ENCODE measurements around the gene TYMS. TPM values are rescaled to one million over a fixed set of nuclear protein-coding genes. Genes with fewer than 3 reads are reported as not detected.

Gene TYMS
- total and polyA plus RNA-seq, 9 of the 15 experiments (the other 6 are each of a cell fraction or from before 2014, with no cell fraction given), result 69.1 to 409 (median 175) TPM

DNA sequence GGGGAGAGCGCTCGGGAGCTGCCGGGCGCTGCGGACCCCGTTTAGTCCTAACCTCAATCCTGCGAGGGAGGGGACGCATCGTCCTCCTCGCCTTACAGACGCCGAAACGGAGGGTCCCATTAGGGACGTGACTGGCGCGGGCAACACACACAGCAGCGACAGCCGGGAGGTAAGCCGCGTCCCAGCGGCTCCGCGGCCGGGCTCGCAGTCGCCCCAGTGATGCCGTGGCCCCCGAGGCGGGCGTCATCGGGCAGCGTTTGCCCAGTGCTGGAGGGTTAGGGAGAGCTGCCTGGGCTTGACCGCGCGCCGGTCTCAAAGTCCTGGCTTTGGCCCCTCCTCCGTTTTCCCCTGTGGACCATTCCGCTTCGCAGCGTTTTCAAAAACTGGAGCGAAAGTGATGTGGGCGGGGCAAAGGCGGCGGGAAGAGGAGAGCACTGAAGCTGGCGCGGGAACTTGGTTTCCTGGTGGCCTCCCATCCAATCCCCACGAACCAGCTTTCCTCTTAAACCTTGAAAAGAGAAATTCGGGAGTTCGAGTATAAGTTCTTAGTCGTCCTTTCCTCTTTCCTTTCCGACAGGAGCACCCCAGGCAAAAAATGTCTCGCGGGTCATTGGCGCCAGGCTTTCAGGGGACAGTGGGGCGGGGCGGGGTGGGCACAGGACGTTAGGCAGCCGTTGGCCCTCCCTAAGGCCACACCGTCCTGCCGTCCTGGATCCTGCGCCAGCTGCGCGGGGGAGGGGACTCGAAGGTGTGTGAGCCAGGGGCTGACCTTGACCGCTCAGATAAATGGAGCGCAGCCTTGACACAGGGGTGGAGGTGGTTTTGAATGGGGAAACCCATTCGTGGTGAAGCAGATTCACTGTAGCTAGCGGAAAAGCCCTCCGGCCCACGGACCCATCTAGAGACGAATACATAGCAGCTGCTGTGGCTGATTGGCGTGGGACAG lies 821 bp downstream of the TYMS start (continued):
- TF ChIP-seq, protein P1, sequence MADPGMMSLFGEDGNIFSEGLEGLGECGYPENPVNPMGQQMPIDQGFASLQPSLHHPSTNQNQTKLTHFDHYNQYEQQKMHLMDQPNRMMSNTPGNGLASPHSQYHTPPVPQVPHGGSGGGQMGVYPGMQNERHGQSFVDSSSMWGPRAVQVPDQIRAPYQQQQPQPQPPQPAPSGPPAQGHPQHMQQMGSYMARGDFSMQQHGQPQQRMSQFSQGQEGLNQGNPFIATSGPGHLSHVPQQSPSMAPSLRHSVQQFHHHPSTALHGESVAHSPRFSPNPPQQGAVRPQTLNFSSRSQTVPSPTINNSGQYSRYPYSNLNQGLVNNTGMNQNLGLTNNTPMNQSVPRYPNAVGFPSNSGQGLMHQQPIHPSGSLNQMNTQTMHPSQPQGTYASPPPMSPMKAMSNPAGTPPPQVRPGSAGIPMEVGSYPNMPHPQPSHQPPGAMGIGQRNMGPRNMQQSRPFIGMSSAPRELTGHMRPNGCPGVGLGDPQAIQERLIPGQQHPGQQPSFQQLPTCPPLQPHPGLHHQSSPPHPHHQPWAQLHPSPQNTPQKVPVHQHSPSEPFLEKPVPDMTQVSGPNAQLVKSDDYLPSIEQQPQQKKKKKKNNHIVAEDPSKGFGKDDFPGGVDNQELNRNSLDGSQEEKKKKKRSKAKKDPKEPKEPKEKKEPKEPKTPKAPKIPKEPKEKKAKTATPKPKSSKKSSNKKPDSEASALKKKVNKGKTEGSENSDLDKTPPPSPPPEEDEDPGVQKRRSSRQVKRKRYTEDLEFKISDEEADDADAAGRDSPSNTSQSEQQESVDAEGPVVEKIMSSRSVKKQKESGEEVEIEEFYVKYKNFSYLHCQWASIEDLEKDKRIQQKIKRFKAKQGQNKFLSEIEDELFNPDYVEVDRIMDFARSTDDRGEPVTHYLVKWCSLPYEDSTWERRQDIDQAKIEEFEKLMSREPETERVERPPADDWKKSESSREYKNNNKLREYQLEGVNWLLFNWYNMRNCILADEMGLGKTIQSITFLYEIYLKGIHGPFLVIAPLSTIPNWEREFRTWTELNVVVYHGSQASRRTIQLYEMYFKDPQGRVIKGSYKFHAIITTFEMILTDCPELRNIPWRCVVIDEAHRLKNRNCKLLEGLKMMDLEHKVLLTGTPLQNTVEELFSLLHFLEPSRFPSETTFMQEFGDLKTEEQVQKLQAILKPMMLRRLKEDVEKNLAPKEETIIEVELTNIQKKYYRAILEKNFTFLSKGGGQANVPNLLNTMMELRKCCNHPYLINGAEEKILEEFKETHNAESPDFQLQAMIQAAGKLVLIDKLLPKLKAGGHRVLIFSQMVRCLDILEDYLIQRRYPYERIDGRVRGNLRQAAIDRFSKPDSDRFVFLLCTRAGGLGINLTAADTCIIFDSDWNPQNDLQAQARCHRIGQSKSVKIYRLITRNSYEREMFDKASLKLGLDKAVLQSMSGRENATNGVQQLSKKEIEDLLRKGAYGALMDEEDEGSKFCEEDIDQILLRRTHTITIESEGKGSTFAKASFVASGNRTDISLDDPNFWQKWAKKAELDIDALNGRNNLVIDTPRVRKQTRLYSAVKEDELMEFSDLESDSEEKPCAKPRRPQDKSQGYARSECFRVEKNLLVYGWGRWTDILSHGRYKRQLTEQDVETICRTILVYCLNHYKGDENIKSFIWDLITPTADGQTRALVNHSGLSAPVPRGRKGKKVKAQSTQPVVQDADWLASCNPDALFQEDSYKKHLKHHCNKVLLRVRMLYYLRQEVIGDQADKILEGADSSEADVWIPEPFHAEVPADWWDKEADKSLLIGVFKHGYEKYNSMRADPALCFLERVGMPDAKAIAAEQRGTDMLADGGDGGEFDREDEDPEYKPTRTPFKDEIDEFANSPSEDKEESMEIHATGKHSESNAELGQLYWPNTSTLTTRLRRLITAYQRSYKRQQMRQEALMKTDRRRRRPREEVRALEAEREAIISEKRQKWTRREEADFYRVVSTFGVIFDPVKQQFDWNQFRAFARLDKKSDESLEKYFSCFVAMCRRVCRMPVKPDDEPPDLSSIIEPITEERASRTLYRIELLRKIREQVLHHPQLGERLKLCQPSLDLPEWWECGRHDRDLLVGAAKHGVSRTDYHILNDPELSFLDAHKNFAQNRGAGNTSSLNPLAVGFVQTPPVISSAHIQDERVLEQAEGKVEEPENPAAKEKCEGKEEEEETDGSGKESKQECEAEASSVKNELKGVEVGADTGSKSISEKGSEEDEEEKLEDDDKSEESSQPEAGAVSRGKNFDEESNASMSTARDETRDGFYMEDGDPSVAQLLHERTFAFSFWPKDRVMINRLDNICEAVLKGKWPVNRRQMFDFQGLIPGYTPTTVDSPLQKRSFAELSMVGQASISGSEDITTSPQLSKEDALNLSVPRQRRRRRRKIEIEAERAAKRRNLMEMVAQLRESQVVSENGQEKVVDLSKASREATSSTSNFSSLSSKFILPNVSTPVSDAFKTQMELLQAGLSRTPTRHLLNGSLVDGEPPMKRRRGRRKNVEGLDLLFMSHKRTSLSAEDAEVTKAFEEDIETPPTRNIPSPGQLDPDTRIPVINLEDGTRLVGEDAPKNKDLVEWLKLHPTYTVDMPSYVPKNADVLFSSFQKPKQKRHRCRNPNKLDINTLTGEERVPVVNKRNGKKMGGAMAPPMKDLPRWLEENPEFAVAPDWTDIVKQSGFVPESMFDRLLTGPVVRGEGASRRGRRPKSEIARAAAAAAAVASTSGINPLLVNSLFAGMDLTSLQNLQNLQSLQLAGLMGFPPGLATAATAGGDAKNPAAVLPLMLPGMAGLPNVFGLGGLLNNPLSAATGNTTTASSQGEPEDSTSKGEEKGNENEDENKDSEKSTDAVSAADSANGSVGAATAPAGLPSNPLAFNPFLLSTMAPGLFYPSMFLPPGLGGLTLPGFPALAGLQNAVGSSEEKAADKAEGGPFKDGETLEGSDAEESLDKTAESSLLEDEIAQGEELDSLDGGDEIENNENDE (IDR thresholded peaks at IDR 0.05; ENCODE audit: low read depth, low read length), result no peak
- TF ChIP-seq CC2D1A (IDR thresholded peaks at IDR 0.05), result peak; percentile 56; the same call in 1 of the 2 replicates
- peak; percentile 70 for TF ChIP-seq PML (IDR thresholded peaks at IDR 0.05; ENCODE audit: low read length)
- no peak for TF ChIP-seq BRD9 (IDR thresholded peaks at IDR 0.05; ENCODE audit: low read depth, partially characterized antibody)
- TF ChIP-seq, protein P2, sequence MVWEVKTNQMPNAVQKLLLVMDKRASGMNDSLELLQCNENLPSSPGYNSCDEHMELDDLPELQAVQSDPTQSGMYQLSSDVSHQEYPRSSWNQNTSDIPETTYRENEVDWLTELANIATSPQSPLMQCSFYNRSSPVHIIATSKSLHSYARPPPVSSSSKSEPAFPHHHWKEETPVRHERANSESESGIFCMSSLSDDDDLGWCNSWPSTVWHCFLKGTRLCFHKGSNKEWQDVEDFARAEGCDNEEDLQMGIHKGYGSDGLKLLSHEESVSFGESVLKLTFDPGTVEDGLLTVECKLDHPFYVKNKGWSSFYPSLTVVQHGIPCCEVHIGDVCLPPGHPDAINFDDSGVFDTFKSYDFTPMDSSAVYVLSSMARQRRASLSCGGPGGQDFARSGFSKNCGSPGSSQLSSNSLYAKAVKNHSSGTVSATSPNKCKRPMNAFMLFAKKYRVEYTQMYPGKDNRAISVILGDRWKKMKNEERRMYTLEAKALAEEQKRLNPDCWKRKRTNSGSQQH (CRISPR knock-in tag; IDR thresholded peaks at IDR 0.05), result 0 out of 2 replicates have a peak, but pooled peaks have one; percentile 33
- TF ChIP-seq EP400 (IDR thresholded peaks at IDR 0.05), result peak; percentile 96
- TF ChIP-seq NRF1 (conservative IDR thresholded peaks at IDR 0.05 in 1 of 2, IDR thresholded peaks at IDR 0.05 in 1 of 2), result peak; percentile 63 to 71
- no peak for TF ChIP-seq ZNF707 (CRISPR knock-in tag; conservative IDR thresholded peaks at IDR 0.05)
- no peak; the same call in 1 of the 2 replicates for TF ChIP-seq ZBTB7A (IDR thresholded peaks at IDR 0.05; ENCODE audit: borderline replicate concordance, control insufficient read depth, low read depth, low read length)
- no peak for TF ChIP-seq SIRT6 (IDR thresholded peaks at IDR 0.05; ENCODE audit: low read depth, low read length)
- no peak for TF ChIP-seq RBM34 (IDR thresholded peaks at IDR 0.05; ENCODE audit: borderline replicate concordance, insufficient read depth, low read length)
- TF ChIP-seq, protein P3, sequence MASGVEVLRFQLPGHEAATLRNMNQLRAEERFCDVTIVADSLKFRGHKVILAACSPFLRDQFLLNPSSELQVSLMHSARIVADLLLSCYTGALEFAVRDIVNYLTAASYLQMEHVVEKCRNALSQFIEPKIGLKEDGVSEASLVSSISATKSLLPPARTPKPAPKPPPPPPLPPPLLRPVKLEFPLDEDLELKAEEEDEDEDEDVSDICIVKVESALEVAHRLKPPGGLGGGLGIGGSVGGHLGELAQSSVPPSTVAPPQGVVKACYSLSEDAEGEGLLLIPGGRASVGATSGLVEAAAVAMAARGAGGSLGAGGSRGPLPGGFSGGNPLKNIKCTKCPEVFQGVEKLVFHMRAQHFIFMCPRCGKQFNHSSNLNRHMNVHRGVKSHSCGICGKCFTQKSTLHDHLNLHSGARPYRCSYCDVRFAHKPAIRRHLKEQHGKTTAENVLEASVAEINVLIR (CRISPR knock-in tag; IDR thresholded peaks at IDR 0.05), result peak; percentile 66; the same call in 1 of the 2 replicates
